Neural progenitor cell (in vitro differentiated cells): ENCODE results near the gene MRPS17.

Experiments used
- EZH2 ChIP-seq: fragments of 200-600 bp; sonication (generic); IDR thresholded peaks from 2 replicates; pipeline ENCODE4 v1.6.1; 2017; ENCODE audit warnings: antibody characterized with exemption, mild to moderate bottlenecking, moderate library complexity
- EZH2phosphoT487 ChIP-seq: fragments of 200-600 bp; sonication (generic); IDR thresholded peaks from 2 replicates; pipeline ENCODE4 v1.6.1; 2017; ENCODE audit warnings: antibody characterized with exemption
- TF ChIP-seq, protein P1 (sequence below): fragments of 200-600 bp; sonication (generic); IDR thresholded peaks from 2 replicates; pipeline ENCODE4 v1.5.1; 2017; ENCODE audit warnings: antibody characterized with exemption, mild to moderate bottlenecking

DNA sequence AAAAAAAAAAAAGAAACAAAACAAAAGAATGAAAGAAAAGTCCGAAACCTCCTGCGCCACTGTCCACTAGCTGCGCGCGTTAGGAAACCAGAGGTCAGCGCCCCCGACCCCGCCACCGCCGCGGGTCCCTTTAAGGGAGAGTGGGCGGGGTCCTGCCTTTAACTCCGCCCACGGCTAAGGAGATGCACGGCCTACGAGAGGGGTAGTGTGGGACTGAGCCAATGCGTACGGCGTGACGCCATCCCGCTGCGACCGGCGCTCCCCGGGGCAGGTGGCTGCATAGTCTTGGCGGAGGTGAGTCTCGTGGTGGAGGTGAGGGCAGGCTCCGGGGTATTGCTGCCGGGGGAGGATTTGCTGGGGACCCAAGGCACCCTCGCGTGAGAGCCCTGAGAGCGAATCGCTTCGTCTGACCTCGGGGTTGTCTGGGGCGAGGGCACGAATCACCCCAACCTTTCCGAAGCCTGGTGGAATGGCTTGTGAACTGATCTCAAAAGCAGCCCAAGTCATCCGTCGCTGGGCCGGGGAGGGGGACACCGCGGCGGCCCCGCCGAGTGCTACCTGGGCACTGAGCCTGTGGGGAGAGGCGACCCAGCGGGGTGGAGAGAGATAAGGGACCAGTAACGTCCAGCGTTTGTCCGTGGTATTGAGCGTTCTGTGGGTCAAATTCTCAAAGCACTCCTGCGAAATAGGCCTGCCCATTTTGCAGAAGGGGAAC is at the start of gene MRPS17:
- TF ChIP-seq, protein P1, sequence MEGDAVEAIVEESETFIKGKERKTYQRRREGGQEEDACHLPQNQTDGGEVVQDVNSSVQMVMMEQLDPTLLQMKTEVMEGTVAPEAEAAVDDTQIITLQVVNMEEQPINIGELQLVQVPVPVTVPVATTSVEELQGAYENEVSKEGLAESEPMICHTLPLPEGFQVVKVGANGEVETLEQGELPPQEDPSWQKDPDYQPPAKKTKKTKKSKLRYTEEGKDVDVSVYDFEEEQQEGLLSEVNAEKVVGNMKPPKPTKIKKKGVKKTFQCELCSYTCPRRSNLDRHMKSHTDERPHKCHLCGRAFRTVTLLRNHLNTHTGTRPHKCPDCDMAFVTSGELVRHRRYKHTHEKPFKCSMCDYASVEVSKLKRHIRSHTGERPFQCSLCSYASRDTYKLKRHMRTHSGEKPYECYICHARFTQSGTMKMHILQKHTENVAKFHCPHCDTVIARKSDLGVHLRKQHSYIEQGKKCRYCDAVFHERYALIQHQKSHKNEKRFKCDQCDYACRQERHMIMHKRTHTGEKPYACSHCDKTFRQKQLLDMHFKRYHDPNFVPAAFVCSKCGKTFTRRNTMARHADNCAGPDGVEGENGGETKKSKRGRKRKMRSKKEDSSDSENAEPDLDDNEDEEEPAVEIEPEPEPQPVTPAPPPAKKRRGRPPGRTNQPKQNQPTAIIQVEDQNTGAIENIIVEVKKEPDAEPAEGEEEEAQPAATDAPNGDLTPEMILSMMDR = no peak
- TF ChIP-seq EZH2 (no peak), EZH2phosphoT487 (no peak)
